HCT116 (cell line): Measurements from ENCODE around the gene ZFYVE16. TPM values are rescaled to one million over a fixed set of nuclear protein-coding genes. Genes with fewer than 3 reads are reported as not detected.

ENCODE experiments used
- ATAC-seq: fragments of 200-7000 bp; cut with Tn5 transposase; 2 replicates; pipeline ENCODE4 v1.9.1; 2020; ENCODE audit warnings: mild to moderate bottlenecking, moderate library complexity
- BruUV-seq: library from RNA; stranded (reverse); fragments of 400-500 nt; replicated peaks from 2 replicates; lab custom pipeline; 2021; lab: Mats Ljungman, UMichigan
- CTCF ChIA-PET: fragments of 300-600 bp; sonication (Branson Sonifier 250); formaldehyde crosslinking; loops from one replicate; lab custom pipeline; 2021; ENCODE audit warnings: antibody characterized with exemption; lab: Charles Lee
- POLR2A ChIA-PET: fragments of 300-600, 350-600 bp; sonication (Branson Sonifier 250); formaldehyde crosslinking; loops from one replicate; lab custom pipeline; 2021; ENCODE audit warnings: antibody characterized with exemption; lab: Charles Lee
- RAD21 ChIA-PET, 2 experiments: fragments of 300-600 bp; sonication (Branson Sonifier 250); formaldehyde crosslinking; loops; one replicate each; lab custom pipeline; 2023; ENCODE audit warnings: low total read pairs in 2 of 2; ENCODE audit not compliant: uncharacterized antibody in 2 of 2, unreplicated experiment in 2 of 2, low non-redundant PET in 1 of 2; lab: Charles Lee
- DNase-seq: peaks from one replicate; pipeline ENCODE4 v3.0.0-alpha.2; 2010; ENCODE audit warnings: low read depth, low spot score
- H2AFZ ChIP-seq: fragments of 200-600 bp; shearing (Covaris generic), sonication (generic); 2 replicates; pipeline ENCODE4 v1.6.1; 2017; ENCODE audit warnings: low read depth, mixed run types, mixed read lengths, antibody characterized with exemption, low read length; ENCODE audit not compliant: poor library complexity, severe bottlenecking
- H3K27ac ChIP-seq: 2 replicates; pipeline ENCODE4 v1.5.1; 2012; ENCODE audit warnings: low read depth, low read length
- H3K27me3 ChIP-seq: fragments of 200-600 bp; sonication (generic); 2 replicates; pipeline ENCODE4 v1.6.1; 2016; ENCODE audit warnings: mixed run types, low read length, mixed read lengths; ENCODE audit not compliant: insufficient read depth
- H3K36me3 ChIP-seq, 2 experiments: fragments of 200-500 bp in 1 of 2; fragments of 200-600 bp in 1 of 2; sonication (Bioruptor generic) in 1 of 2; sonication (generic) in 1 of 2; 2 replicates each; pipeline versions ENCODE4 v1.5.1 to v1.6.1; 2014 to 2016; ENCODE audit warnings: low read length in 2 of 2, inconsistent platforms in 1 of 2, mixed read lengths in 1 of 2, mixed run types in 1 of 2; ENCODE audit not compliant: insufficient read depth in 2 of 2, control insufficient read depth in 1 of 2
- H3K4me1 ChIP-seq, 2 experiments: fragments of 200-600 bp in 1 of 2; sonication (generic) in 1 of 2; 2 replicates each; pipeline versions ENCODE4 v1.5.1 to v1.6.1; 2012 to 2017; ENCODE audit warnings: low read length in 2 of 2, inconsistent platforms in 1 of 2, mild to moderate bottlenecking in 1 of 2, mixed read lengths in 1 of 2, mixed run types in 1 of 2, moderate library complexity in 1 of 2; ENCODE audit not compliant: insufficient read depth in 2 of 2, control insufficient read depth in 1 of 2
- H3K4me2 ChIP-seq: fragments of 200-600 bp; sonication (generic); 2 replicates; pipeline ENCODE4 v1.6.1; 2017; ENCODE audit warnings: mixed run types, low read length, mixed read lengths
- H3K4me3 ChIP-seq, 2 experiments: fragments of 200-600 bp in 1 of 2; sonication (generic) in 1 of 2; replicated peaks in 1 of 2; 2 replicates each; pipeline ENCODE4 v1.5.1; 2011 to 2016; ENCODE audit warnings: low read length in 2 of 2, control low read depth in 1 of 2, low read depth in 1 of 2, mild to moderate bottlenecking in 1 of 2, mixed read lengths in 1 of 2, mixed run types in 1 of 2
- H3K79me2 ChIP-seq: fragments of 200-600 bp; sonication (generic); 2 replicates; pipeline ENCODE4 v1.6.1; 2017; ENCODE audit warnings: mild to moderate bottlenecking, mixed run types, low read length, moderate library complexity, mixed read lengths; ENCODE audit not compliant: insufficient read depth
- H3K9ac ChIP-seq: fragments of 200-600 bp; sonication (generic); 2 replicates; pipeline ENCODE4 v1.6.1; 2016; ENCODE audit warnings: low read length, mixed read lengths
- H3K9me2 ChIP-seq: fragments of 200-600 bp; sonication (generic), shearing (Covaris generic); 2 replicates; pipeline ENCODE4 v1.6.1; 2017; ENCODE audit warnings: mixed run types, mild to moderate bottlenecking, moderate library complexity; ENCODE audit not compliant: insufficient read depth
- H3K9me3 ChIP-seq, 2 experiments: fragments of 200-500 bp in 1 of 2; fragments of 200-600 bp in 1 of 2; sonication (Bioruptor generic) in 1 of 2; sonication (generic) in 1 of 2; 2 replicates each; pipeline ENCODE4 v1.6.1; 2014 to 2017; ENCODE audit warnings: low read length in 2 of 2, mixed read lengths in 2 of 2, inconsistent platforms in 1 of 2, low read depth in 1 of 2, mild to moderate bottlenecking in 1 of 2, mixed run types in 1 of 2, moderate library complexity in 1 of 2; ENCODE audit not compliant: control insufficient read depth in 1 of 2, insufficient read depth in 1 of 2
- H4K20me1 ChIP-seq: fragments of 200-600 bp; sonication (generic), shearing (Covaris generic); 2 replicates; pipeline ENCODE4 v1.6.1; 2017; ENCODE audit warnings: mixed run types, mild to moderate bottlenecking, moderate library complexity; ENCODE audit not compliant: insufficient read depth
- CBX3 ChIP-seq: IDR thresholded peaks from 2 replicates; pipeline ENCODE4 v1.6.1; 2012; ENCODE audit warnings: low read depth
- CEBPB ChIP-seq: IDR thresholded peaks from 2 replicates; pipeline ENCODE4 v1.6.1; 2012; ENCODE audit warnings: low read depth
- EGR1 ChIP-seq: IDR thresholded peaks from 2 replicates; pipeline ENCODE4 v1.6.1; 2012; ENCODE audit warnings: low read depth
- ELF1 ChIP-seq: IDR thresholded peaks from 2 replicates; pipeline ENCODE4 v1.6.1; 2012; ENCODE audit warnings: low read depth, borderline replicate concordance
- EZH2phosphoT487 ChIP-seq: fragments of 200-600 bp; IDR thresholded peaks from 2 replicates; pipeline ENCODE4 v1.6.1; 2018; ENCODE audit warnings: antibody characterized with exemption, borderline replicate concordance
- FOSL1 ChIP-seq: IDR thresholded peaks from 2 replicates; pipeline ENCODE4 v1.6.1; 2012; ENCODE audit warnings: low read depth
- POLR2A ChIP-seq: IDR thresholded peaks from 2 replicates; pipeline ENCODE4 v1.7.0; 2011; ENCODE audit warnings: borderline replicate concordance; ENCODE audit not compliant: insufficient read depth, insufficient read length; ENCODE audit errors: extremely low read depth
- POLR2AphosphoS5 ChIP-seq: IDR thresholded peaks from 2 replicates; pipeline ENCODE4 v1.6.1; 2011; ENCODE audit warnings: mild to moderate bottlenecking, low read depth, low read length, moderate library complexity
- REST ChIP-seq: IDR thresholded peaks from 2 replicates; pipeline ENCODE4 v1.6.1; 2012; ENCODE audit warnings: low read depth
- SRF ChIP-seq: IDR thresholded peaks from 2 replicates; pipeline ENCODE4 v1.6.1; 2012; ENCODE audit warnings: low read depth
- YY1 ChIP-seq: IDR thresholded peaks from 2 replicates; pipeline ENCODE4 v1.6.1; 2011; ENCODE audit warnings: low read length, low read depth, moderate library complexity, mild to moderate bottlenecking; ENCODE audit not compliant: insufficient replicate concordance; ENCODE audit errors: extremely low read depth
- ZBTB33 ChIP-seq: IDR thresholded peaks from 2 replicates; pipeline ENCODE4 v1.6.1; 2011; ENCODE audit warnings: mild to moderate bottlenecking, low read length, moderate library complexity; ENCODE audit not compliant: insufficient replicate concordance; ENCODE audit errors: extremely low read depth
- ZFX ChIP-seq: fragments of 450-650 bp; IDR thresholded peaks from 2 replicates; pipeline ENCODE4 v1.6.1; 2017
- ZNF274 ChIP-seq: fragments of 200-500 bp; sonication (Bioruptor generic); IDR thresholded peaks from 2 replicates; pipeline ENCODE4 v1.6.1; 2014; ENCODE audit warnings: mild to moderate bottlenecking, low read depth, low read length, inconsistent platforms
- intact Hi-C: fragments of 100-400 bp; cut with micrococcal nuclease; formaldehyde crosslinking; loops from 2 replicates; pipeline ENCODE4 v1.10.0; 2022
- total RNA-seq: library from RNA; stranded (reverse); gene quantifications from one replicate; pipeline ENCODE4 v1.2.1, GENCODE V29; 2021; ENCODE audit not compliant: unreplicated experiment
- TF ChIP-seq, protein P1 (sequence below): IDR thresholded peaks from 2 replicates; pipeline ENCODE4 v1.6.1; 2012

The ZFYVE16 gene
- total RNA-seq, 1 experiment from 2014 or later: 24.2 TPM

DNA sequence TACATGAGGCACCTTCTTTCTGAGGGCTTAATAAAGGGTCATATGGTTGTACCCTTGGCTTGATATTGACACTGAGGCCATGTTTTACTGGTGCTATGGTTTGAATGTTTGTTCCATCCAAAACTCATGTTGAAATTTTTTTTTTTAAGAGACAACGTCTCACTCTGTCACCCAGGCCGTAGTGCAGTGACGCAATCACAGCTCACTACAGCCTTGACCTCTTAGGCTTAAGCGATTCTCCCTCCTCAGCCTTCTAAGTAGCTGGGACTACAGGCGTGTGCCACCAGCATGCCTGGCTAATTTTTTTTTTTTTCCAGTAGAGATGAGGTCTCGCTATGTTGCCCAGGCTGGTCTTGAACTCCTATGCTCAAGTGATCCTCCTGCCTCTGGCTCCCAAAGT is 101.0 kb downstream of the ZFYVE16 start (continued):
- TF ChIP-seq REST (no peak), YY1 (no peak), ZBTB33 (no peak)

- ATAC-seq (no peak), DNase-seq (no peak)
- Histone ChIP-seq H3K4me3 (no peak overlapping the region), H3K4me2 (no peak overlapping the region), H3K9ac (no peak overlapping the region), H3K27me3 (no peaks in the 10 kb centered on the region), H3K79me2 (no peaks in the 10 kb centered on the region), H4K20me1 (no peaks in the 10 kb centered on the region), H3K9me3 (no peaks in the 10 kb centered on the region), H3K36me3 (no peaks in the 10 kb centered on the region), H2AFZ (no peak overlapping the region), H3K4me1 (no peaks in the 10 kb centered on the region), H3K9me2 (no peaks in the 10 kb centered on the region), H3K27ac (no peak overlapping the region)
- ChIA-PET CTCF (no interaction called here), POLR2A (no interaction called here), RAD21 (no interaction called here)
- no TSS peak for BruUV-seq
- intact Hi-C loops: no loop called here
- TF ChIP-seq EZH2phosphoT487 (no peak), POLR2A (no peak), CEBPB (no peak), FOSL1 (no peak), EGR1 (no peak), SRF (no peak), ZFX (no peak), ELF1 (no peak), REST (no peak), POLR2AphosphoS5 (no peak), ZNF274 (no peak), CBX3 (no peak)
- TF ChIP-seq, protein P1, sequence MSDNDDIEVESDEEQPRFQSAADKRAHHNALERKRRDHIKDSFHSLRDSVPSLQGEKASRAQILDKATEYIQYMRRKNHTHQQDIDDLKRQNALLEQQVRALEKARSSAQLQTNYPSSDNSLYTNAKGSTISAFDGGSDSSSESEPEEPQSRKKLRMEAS: no peak
These were observed 101.5 kb downstream of the ZFYVE16 start for GRCh38 chr5:80509362-80509761.
